Subcutaneous adipose tissue (tissue), 4 donors: Measurements from ENCODE around the gene TRRAP. TPM values are rescaled to one million over a fixed set of nuclear protein-coding genes. Genes with fewer than 3 reads are reported as not detected.

Experiments used
- CTCF ChIP-seq: fragments of 450-650 bp; IDR thresholded peaks from one replicate; pipeline ENCODE4 v1.5.1; 2016; ENCODE audit warnings: low read depth, mild to moderate bottlenecking, control low read depth, antibody characterized with exemption, moderate library complexity
- total RNA-seq, 4 donors: library from RNA; depleted of rRNA; stranded (reverse); fragments of >200 nt; gene quantifications; one replicate each; pipeline ENCODE4 v1.1.0, GENCODE V29; 2016

The TRRAP gene
- total RNA-seq, 4 donors from 2014 or later = 22.7 to 30.8 (median 28.4) TPM

GRCh38 chr7:98922392-98923187 lies 44.3 kb downstream of the TRRAP start:
- no peak for TF ChIP-seq CTCF

GRCh38 chr7:98923512-98923911 lies 45.2 kb downstream of the TRRAP start:
- no peak for TF ChIP-seq CTCF

- TF ChIP-seq CTCF = no peak
Observed at GRCh38 chr7:98927125-98927524, 48.8 kb downstream of the TRRAP start.

GRCh38 chr7:98930464-98930863 lies 52.1 kb downstream of the TRRAP start:
- TF ChIP-seq CTCF = no peak

GRCh38 chr7:98930921-98931320 lies 52.6 kb downstream of the TRRAP start:
- no peak for TF ChIP-seq CTCF

GRCh38 chr7:98933321-98933720 lies 55.0 kb downstream of the TRRAP start:
- no peak for TF ChIP-seq CTCF

GRCh38 chr7:98934267-98934666 lies 55.9 kb downstream of the TRRAP start:
- TF ChIP-seq CTCF = no peak
